OCI-LY3 (cell line): ENCODE data around the gene SLC1A1.

Source experiments
- EZH2phosphoT487 ChIP-seq: fragments of 200-600 bp; shearing (Covaris generic); IDR thresholded peaks from 2 replicates; pipeline ENCODE4 v1.6.1; 2018; ENCODE audit warnings: antibody characterized with exemption, mixed run types, low read depth
- TF ChIP-seq, protein P1 (sequence below): fragments of 200-600, 300-600 bp; sonication (generic); IDR thresholded peaks from 2 replicates; pipeline ENCODE4 v1.5.1; 2014; ENCODE audit warnings: antibody characterized with exemption, low read length, low read depth

DNA sequence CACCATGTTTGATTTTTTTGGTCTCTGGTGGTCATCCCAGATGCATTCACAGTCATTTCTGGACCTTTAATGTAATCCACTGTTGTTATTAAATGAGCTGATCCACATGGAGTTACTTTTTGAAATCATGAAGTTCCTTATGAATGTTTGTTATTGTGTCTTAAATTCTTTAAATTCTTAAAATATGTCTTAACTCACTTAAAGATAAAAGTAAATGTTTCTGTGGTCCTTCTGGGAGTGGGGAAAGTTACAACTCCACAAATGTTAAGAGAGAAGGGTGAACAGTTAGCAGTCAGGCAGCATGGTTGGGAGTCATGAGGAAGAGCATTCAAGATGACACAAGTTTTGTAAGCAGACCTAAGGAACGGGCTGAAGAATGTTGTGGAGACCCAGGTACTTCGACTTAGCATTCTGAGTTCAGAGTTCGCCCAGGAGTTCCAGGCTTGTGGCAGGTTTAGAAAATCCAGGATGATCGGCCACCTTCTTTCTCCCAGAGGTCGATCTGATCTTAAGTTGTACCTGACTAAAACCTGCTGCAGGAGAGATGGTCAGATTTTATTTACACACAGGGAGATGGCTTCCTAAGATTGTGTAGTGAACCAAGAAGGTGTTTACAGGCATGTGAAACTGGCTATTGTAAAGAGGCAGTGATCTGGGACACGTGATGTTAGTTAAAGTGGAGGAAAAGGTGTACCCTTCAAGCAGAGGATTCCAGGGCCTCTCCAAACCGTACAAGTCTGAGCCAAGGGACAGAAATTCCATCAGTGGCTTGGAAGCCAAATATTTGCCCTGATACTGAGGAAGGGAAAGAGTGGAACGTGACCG lies 17.2 kb downstream of the SLC1A1 start:
- TF ChIP-seq, protein P1, sequence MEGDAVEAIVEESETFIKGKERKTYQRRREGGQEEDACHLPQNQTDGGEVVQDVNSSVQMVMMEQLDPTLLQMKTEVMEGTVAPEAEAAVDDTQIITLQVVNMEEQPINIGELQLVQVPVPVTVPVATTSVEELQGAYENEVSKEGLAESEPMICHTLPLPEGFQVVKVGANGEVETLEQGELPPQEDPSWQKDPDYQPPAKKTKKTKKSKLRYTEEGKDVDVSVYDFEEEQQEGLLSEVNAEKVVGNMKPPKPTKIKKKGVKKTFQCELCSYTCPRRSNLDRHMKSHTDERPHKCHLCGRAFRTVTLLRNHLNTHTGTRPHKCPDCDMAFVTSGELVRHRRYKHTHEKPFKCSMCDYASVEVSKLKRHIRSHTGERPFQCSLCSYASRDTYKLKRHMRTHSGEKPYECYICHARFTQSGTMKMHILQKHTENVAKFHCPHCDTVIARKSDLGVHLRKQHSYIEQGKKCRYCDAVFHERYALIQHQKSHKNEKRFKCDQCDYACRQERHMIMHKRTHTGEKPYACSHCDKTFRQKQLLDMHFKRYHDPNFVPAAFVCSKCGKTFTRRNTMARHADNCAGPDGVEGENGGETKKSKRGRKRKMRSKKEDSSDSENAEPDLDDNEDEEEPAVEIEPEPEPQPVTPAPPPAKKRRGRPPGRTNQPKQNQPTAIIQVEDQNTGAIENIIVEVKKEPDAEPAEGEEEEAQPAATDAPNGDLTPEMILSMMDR: no peak
- no peak for TF ChIP-seq EZH2phosphoT487
